DOHH2 (cell line): Measurements from ENCODE around the gene KRT85.
"Not testable (repeated sequence)": the region's sequence is repeated elsewhere in the genome, so short reads cannot be mapped to it uniquely, and the experiment has no call there.

Source experiments
- H3F3A ChIP-seq: fragments of 200-600 bp; sonication (generic), shearing (Covaris generic); 2 replicates; pipeline ENCODE4 v1.6.0; 2016; ENCODE audit warnings: antibody characterized with exemption, mild to moderate bottlenecking; ENCODE audit not compliant: control insufficient read depth, insufficient read depth
- H3K27ac ChIP-seq: fragments of 200-600 bp; sonication (generic); 2 replicates; pipeline ENCODE4 v1.5.1; 2014; ENCODE audit warnings: low read depth, mild to moderate bottlenecking, low read length, moderate library complexity
- H3K27me3 ChIP-seq: fragments of 200-600 bp; sonication (generic); 2 replicates; pipeline ENCODE4 v1.6.1; 2014; ENCODE audit warnings: mild to moderate bottlenecking, low read length, mixed read lengths; ENCODE audit not compliant: control insufficient read depth
- H3K36me3 ChIP-seq: fragments of 200-600 bp; sonication (generic); 2 replicates; pipeline ENCODE4 v1.6.1; 2014; ENCODE audit warnings: mild to moderate bottlenecking, low read length, moderate library complexity, mixed read lengths; ENCODE audit not compliant: control insufficient read depth
- H3K4me1 ChIP-seq: fragments of 200-600 bp; sonication (generic); 2 replicates; pipeline ENCODE4 v1.6.1; 2014; ENCODE audit warnings: mild to moderate bottlenecking, low read length, mixed read lengths; ENCODE audit not compliant: control insufficient read depth
- H3K4me2 ChIP-seq: fragments of 200-600 bp; sonication (generic); 2 replicates; pipeline ENCODE4 v1.6.0; 2014; ENCODE audit warnings: mild to moderate bottlenecking, low read length, moderate library complexity
- H3K4me3 ChIP-seq: fragments of 200-600 bp; sonication (generic); 2 replicates; pipeline ENCODE4 v1.5.1; 2014; ENCODE audit warnings: mild to moderate bottlenecking, low read length, mixed read lengths
- H3K79me2 ChIP-seq: fragments of 200-600 bp; sonication (generic); 2 replicates; pipeline ENCODE4 v1.6.1; 2014; ENCODE audit warnings: mild to moderate bottlenecking, low read length, mixed read lengths; ENCODE audit not compliant: control insufficient read depth
- H3K9me2 ChIP-seq: fragments of 200-600 bp; sonication (generic); replicated peaks from 2 replicates; pipeline ENCODE4 v1.6.1; 2014; ENCODE audit warnings: mild to moderate bottlenecking, low read length, mixed read lengths; ENCODE audit not compliant: control insufficient read depth
- H3K9me3 ChIP-seq: fragments of 200-600 bp; sonication (generic); 2 replicates; pipeline ENCODE4 v1.6.1; 2014; ENCODE audit warnings: antibody characterized with exemption, low read length, mixed read lengths; ENCODE audit not compliant: control insufficient read depth, insufficient read depth
- H4K20me1 ChIP-seq: fragments of 200-600 bp; sonication (generic); 2 replicates; pipeline ENCODE4 v1.6.0; 2014; ENCODE audit warnings: low read depth, mild to moderate bottlenecking, antibody characterized with exemption, low read length, moderate library complexity; ENCODE audit not compliant: control insufficient read depth, insufficient read depth
- CTCF ChIP-seq: fragments of 200-600 bp; sonication (generic); IDR thresholded peaks from one replicate; pipeline ENCODE4 v1.5.1; 2014; ENCODE audit warnings: antibody characterized with exemption, mild to moderate bottlenecking, low read depth, low read length; ENCODE audit not compliant: poor library complexity, severe bottlenecking
- EZH2phosphoT487 ChIP-seq: fragments of 200-600 bp; sonication (generic); IDR thresholded peaks from 2 replicates; pipeline ENCODE4 v1.6.1; 2017; ENCODE audit warnings: borderline replicate concordance, mild to moderate bottlenecking, antibody characterized with exemption, low read length, moderate library complexity, mixed read lengths

Gene KRT85

DNA sequence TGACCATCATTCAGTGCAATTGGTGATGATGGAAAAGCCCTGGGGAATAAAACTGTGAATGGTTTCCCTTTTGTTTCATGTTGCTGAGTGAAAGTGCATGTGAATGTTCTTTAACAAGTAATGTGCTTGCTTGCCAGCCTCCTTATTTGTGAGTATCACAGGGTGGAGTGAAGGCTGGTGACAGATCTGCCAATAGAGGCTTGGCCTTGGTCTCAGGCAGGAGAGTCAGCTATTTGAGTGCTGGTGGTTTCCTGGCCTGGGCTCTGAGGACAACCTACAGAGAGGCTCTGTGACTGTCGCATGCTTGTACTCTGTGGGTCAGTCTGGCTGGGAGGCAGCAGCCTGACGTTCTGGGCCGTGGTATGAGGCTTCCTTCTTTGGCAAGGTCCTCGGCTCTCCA lies 20.7 kb downstream of the KRT85 start:
- Histone ChIP-seq H3K4me3 (no peak overlapping the region), H3K9me3 (no peaks in the 10 kb centered on the region), H3K27me3 (peaks cover 17% of the 10 kb centered on the region; the same call in 1 of the 2 replicates), H3K36me3 (no peaks in the 10 kb centered on the region), H3K79me2 (no peaks in the 10 kb centered on the region), H3K9me2 (no peaks in the 10 kb centered on the region), H3K4me1 (no peaks in the 10 kb centered on the region), H3K27ac (no peak overlapping the region), H3F3A (no peaks in the 10 kb centered on the region), H3K4me2 (no peak overlapping the region), H4K20me1 (no peaks in the 10 kb centered on the region)
- TF ChIP-seq EZH2phosphoT487 (no peak), CTCF (no peak)

DNA sequence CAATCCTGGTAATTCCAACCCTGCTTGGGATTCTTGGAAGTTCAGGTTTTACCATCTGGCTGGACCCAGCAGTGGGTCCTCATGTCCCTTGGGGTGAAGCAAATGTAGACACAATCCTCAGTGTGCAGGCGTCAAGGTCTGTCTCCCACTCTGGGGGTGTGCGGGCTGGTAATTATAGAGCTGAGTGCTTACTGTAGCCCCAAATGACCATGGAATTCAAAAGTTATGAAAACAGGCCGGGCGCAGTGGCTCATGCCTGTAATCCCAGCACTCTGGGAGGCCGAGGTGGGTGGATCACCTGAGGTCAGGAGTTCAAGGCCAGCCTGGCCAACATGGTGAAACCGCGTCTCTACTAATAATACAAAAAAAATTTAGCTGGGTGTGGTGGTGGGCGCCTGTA lies 22.2 kb downstream of the KRT85 start:
- H3K4me3 ChIP-seq, H3K79me2 ChIP-seq, H4K20me1 ChIP-seq, H3K9me3 ChIP-seq, H3K4me2 ChIP-seq, H3K36me3 ChIP-seq, H3K27ac ChIP-seq, H3F3A ChIP-seq, H3K4me1 ChIP-seq, H3K9me2 ChIP-seq: not testable (repeated sequence)
- peaks cover 23% of the 10 kb centered on the region for H3K27me3 ChIP-seq

GRCh38 chr12:52344111-52344510 lies 23.2 kb downstream of the KRT85 start:
- Histone ChIP-seq H3K9me2 (no peaks in the 10 kb centered on the region), H3K79me2 (no peaks in the 10 kb centered on the region), H3K4me1 (no peaks in the 10 kb centered on the region), H3K27ac (no peak overlapping the region), H3K36me3 (no peaks in the 10 kb centered on the region), H3K4me2 (no peak overlapping the region), H3K9me3 (no peaks in the 10 kb centered on the region), H4K20me1 (no peaks in the 10 kb centered on the region), H3F3A (no peaks in the 10 kb centered on the region), H3K4me3 (no peak overlapping the region), H3K27me3 (peaks cover 22% of the 10 kb centered on the region)
- TF ChIP-seq EZH2phosphoT487 (no peak), CTCF (no peak)

- no peaks in the 10 kb centered on the region for H3K4me1 ChIP-seq
- H3K9me3 ChIP-seq, result no peaks in the 10 kb centered on the region
- H3K4me3 ChIP-seq, result no peak overlapping the region
- no peaks in the 10 kb centered on the region for H4K20me1 ChIP-seq
- no peak for TF ChIP-seq EZH2phosphoT487
- no peak for TF ChIP-seq CTCF
- H3F3A ChIP-seq, result no peaks in the 10 kb centered on the region
- H3K36me3 ChIP-seq, result no peaks in the 10 kb centered on the region
- no peak overlapping the region for H3K4me2 ChIP-seq
- peaks cover 24% of the 10 kb centered on the region for H3K27me3 ChIP-seq
- no peaks in the 10 kb centered on the region for H3K9me2 ChIP-seq
- H3K27ac ChIP-seq, result no peak overlapping the region
- no peaks in the 10 kb centered on the region for H3K79me2 ChIP-seq
Observed at GRCh38 chr12:52343550-52343949, 23.7 kb downstream of the KRT85 start.
